Upper lobe of left lung (tissue), 4 donors: ENCODE measurements around the gene FAM171A1.

Experiments
- CTCF ChIP-seq, 6 experiments: fragments of 450-650 bp in 4 of 6; fragments of 200-600 bp in 2 of 6; sonication (generic) in 2 of 6; IDR thresholded peaks; one replicate each; pipeline ENCODE4 v1.5.1; 2016 to 2019; ENCODE audit warnings: antibody characterized with exemption in 6 of 6
- POLR2A ChIP-seq, 4 donors: fragments of 450-650 bp; IDR thresholded peaks; one replicate each; pipeline ENCODE4 v1.5.1; 2016 to 2017; ENCODE audit warnings: antibody characterized with exemption in 4 of 4, mild to moderate bottlenecking in 2 of 4
- POLR2AphosphoS5 ChIP-seq, 2 donors: sonication (generic); formaldehyde crosslinking; IDR thresholded peaks; one replicate each; pipeline ENCODE4 v1.5.1; 2017; ENCODE audit warnings: antibody characterized with exemption in 2 of 2

- TF ChIP-seq POLR2A (IDR thresholded peaks at IDR 0.05), result no peak
- no peak for TF ChIP-seq CTCF (IDR thresholded peaks at IDR 0.05)
- no peak for TF ChIP-seq POLR2AphosphoS5 (IDR thresholded peaks at IDR 0.05)
Measured at GRCh38 chr10:15352836-15353235, 18.3 kb downstream of the FAM171A1 start.
